HepG2 (cell line): ENCODE results near the gene EEF1AKMT3.

ENCODE experiments used
- GATAD2A ChIP-seq: IDR thresholded peaks from 2 replicates; pipeline ENCODE4 v1.6.1; 2016
- HNRNPL ChIP-seq: fragments of 200-400 bp; formaldehyde crosslinking; IDR thresholded peaks from 2 replicates; pipeline ENCODE4 v1.6.1; 2017; ENCODE audit warnings: mild to moderate bottlenecking, low read depth, low read length

- no peak for TF ChIP-seq HNRNPL
- no peak for TF ChIP-seq GATAD2A (CRISPR knock-in tag)
Observed at GRCh38 chr12:57795354-57795753, 22.9 kb downstream of the EEF1AKMT3 start.
